ENCODE results near the gene RNF217. TPM values are rescaled to one million over a fixed set of nuclear protein-coding genes. Genes with fewer than 3 reads are reported as not detected.

The RNF217 gene
- total RNA-seq, 6 donors from 2014 or later = 14.6 to 55.5 (median 31.9) TPM

- Histone ChIP-seq H3K9me3 (no peaks in the 10 kb centered on the region), H3K27ac (no peak overlapping the region), H3K4me3 (no peak overlapping the region), H3K27me3 (no peaks in the 10 kb centered on the region), H3K36me3 (no peaks in the 10 kb centered on the region), H3K4me1 (peaks cover 0 to under 1% (median 0%) of the 10 kb centered on the region in 4 donors)
- no peak for DNase-seq
- 66 to 72% methylated on average over 4 of the region's 4 CpGs for WGBS, 2 donors
- ATAC-seq (ENCODE audit: low FRiP score in 2 of 2) = no peak
- TF ChIP-seq POLR2AphosphoS5 (IDR thresholded peaks at IDR 0.05) (no peak), POLR2A (IDR thresholded peaks at IDR 0.05) (no peak), EP300 (IDR thresholded peaks at IDR 0.05) (no peak)
These were observed 142.2 kb downstream of the RNF217 start for GRCh38 chr6:125104425-125104824.

GRCh38 chr6:125107048-125107447 lies 144.8 kb downstream of the RNF217 start:
- WGBS, 2 donors = 92 to 98% methylated on average over 5 of the region's 5 CpGs
- H3K27me3 ChIP-seq = no peaks in the 10 kb centered on the region
- H3K4me1 ChIP-seq = no peaks in the 10 kb centered on the region

GRCh38 chr6:125107896-125108295 lies 145.7 kb downstream of the RNF217 start:
- ATAC-seq (ENCODE audit: low FRiP score in 2 of 2) = no peak
- peaks cover 0 to 23% (median 11%) of the 10 kb centered on the region in 4 donors for H3K9me3 ChIP-seq
- H3K27me3 ChIP-seq = no peaks in the 10 kb centered on the region
- H3K4me3 ChIP-seq = no peak overlapping the region
- WGBS, 2 donors = 92 to 93% methylated on average over 3 of the region's 3 CpGs
- H3K27ac ChIP-seq = no peak overlapping the region
- H3K36me3 ChIP-seq = no peaks in the 10 kb centered on the region
- H3K4me1 ChIP-seq = no peaks in the 10 kb centered on the region
- TF ChIP-seq EP300 (IDR thresholded peaks at IDR 0.05) (no peak), POLR2AphosphoS5 (IDR thresholded peaks at IDR 0.05) (no peak), CTCF (IDR thresholded peaks at IDR 0.05) (no peak), POLR2A (IDR thresholded peaks at IDR 0.05) (no peak)
- no peak for DNase-seq

More at GRCh38 chr6:125107048-125107447, 144.8 kb downstream of the RNF217 start:
- Histone ChIP-seq H3K27ac (no peak overlapping the region), H3K4me3 (no peak overlapping the region), H3K36me3 (no peaks in the 10 kb centered on the region), H3K9me3 (peaks cover 0 to 19% (median 11%) of the 10 kb centered on the region in 4 donors)
- no peak for ATAC-seq (ENCODE audit: low FRiP score in 2 of 2)
- TF ChIP-seq POLR2A (IDR thresholded peaks at IDR 0.05) (no peak), CTCF (IDR thresholded peaks at IDR 0.05) (no peak), POLR2AphosphoS5 (IDR thresholded peaks at IDR 0.05) (no peak), EP300 (IDR thresholded peaks at IDR 0.05) (no peak)
- DNase-seq = no peak

- Histone ChIP-seq H3K4me1 (no peaks in the 10 kb centered on the region), H3K27ac (no peak overlapping the region), H3K27me3 (no peaks in the 10 kb centered on the region), H3K4me3 (no peak overlapping the region), H3K9me3 (peaks cover 0 to 23% (median 11%) of the 10 kb centered on the region in 4 donors), H3K36me3 (no peaks in the 10 kb centered on the region)
- TF ChIP-seq EP300 (IDR thresholded peaks at IDR 0.05) (no peak), CTCF (IDR thresholded peaks at IDR 0.05) (no peak), POLR2A (IDR thresholded peaks at IDR 0.05) (no peak), POLR2AphosphoS5 (IDR thresholded peaks at IDR 0.05) (no peak)
- DNase-seq = no peak
- WGBS, 2 donors = 89 to 95% methylated on average over 1 of the region's 1 CpG
- no peak for ATAC-seq (ENCODE audit: low FRiP score in 2 of 2)
These were observed 147.8 kb downstream of the RNF217 start for GRCh38 chr6:125110056-125110455.

- no peak for DNase-seq
- 89 to 91% methylated on average over 4 of the region's 4 CpGs for WGBS, 2 donors
- TF ChIP-seq POLR2AphosphoS5 (IDR thresholded peaks at IDR 0.05) = no peak
- no peak for TF ChIP-seq POLR2A (IDR thresholded peaks at IDR 0.05)
- no peak for TF ChIP-seq EP300 (IDR thresholded peaks at IDR 0.05)
- no peak for TF ChIP-seq CTCF (IDR thresholded peaks at IDR 0.05)
These were observed 149.2 kb downstream of the RNF217 start for GRCh38 chr6:125111219-125111983.

More at GRCh38 chr6:125111219-125111983, 149.2 kb downstream of the RNF217 start:
- no peak for ATAC-seq (ENCODE audit: low FRiP score in 2 of 2)
- H3K36me3 ChIP-seq = no peaks in the 10 kb centered on the region
- H3K27me3 ChIP-seq = no peaks in the 10 kb centered on the region
- H3K4me1 ChIP-seq = no peaks in the 10 kb centered on the region
- H3K9me3 ChIP-seq = peaks cover 0 to 23% (median 11%) of the 10 kb centered on the region in 4 donors
- no peak overlapping the region for H3K27ac ChIP-seq
- no peak overlapping the region for H3K4me3 ChIP-seq
